Stimulated activated CD4-positive, alpha-beta T cell treated with anti-CD3 and anti-CD28 coated beads, TNF-alpha, amount 100 ng/mL, for 48 hours (primary cell): ENCODE results near the gene SCARB1.

Experiments used
- DNase-seq, 3 donors: peaks; one replicate each; pipeline ENCODE4 v3.0.0-alpha.2; 2020; ENCODE audit warnings: low read depth in 3 of 3

The SCARB1 gene

GRCh38 chr12:124760560-124760959 is 103.1 kb downstream of the SCARB1 start:
- DNase-seq = no peak

GRCh38 chr12:124759841-124760503 is 103.7 kb downstream of the SCARB1 start:
- DNase-seq = no peak

- no peak for DNase-seq
These were observed 105.1 kb downstream of the SCARB1 start for GRCh38 chr12:124758266-124759220.

GRCh38 chr12:124757329-124757728 is 106.3 kb downstream of the SCARB1 start:
- no peak for DNase-seq

GRCh38 chr12:124756760-124757159 is 106.9 kb downstream of the SCARB1 start:
- DNase-seq = no peak

GRCh38 chr12:124756166-124756565 is 107.5 kb downstream of the SCARB1 start:
- no peak for DNase-seq

- DNase-seq = no peak
These were observed 107.9 kb downstream of the SCARB1 start for GRCh38 chr12:124755801-124756148.

GRCh38 chr12:124754949-124755800 is 108.5 kb downstream of the SCARB1 start:
- DNase-seq = no peak

GRCh38 chr12:124754491-124754890 is 109.2 kb downstream of the SCARB1 start:
- DNase-seq = no peak

- no peak for DNase-seq
These were observed 109.7 kb downstream of the SCARB1 start for GRCh38 chr12:124753993-124754392.

- no peak for DNase-seq
These were observed 110.5 kb downstream of the SCARB1 start for GRCh38 chr12:124753228-124753591.

- no peak for DNase-seq
These were observed 111.0 kb downstream of the SCARB1 start for GRCh38 chr12:124752437-124753227.

- no peak for DNase-seq
These were observed 111.9 kb downstream of the SCARB1 start for GRCh38 chr12:124751654-124752355.

- DNase-seq = no peak
These were observed 112.7 kb downstream of the SCARB1 start for GRCh38 chr12:124750787-124751471.

GRCh38 chr12:124750149-124750656 is 113.5 kb downstream of the SCARB1 start:
- DNase-seq = no peak

- no peak for DNase-seq
These were observed 113.9 kb downstream of the SCARB1 start for GRCh38 chr12:124749725-124750124.

GRCh38 chr12:124747426-124748161 is 116.1 kb downstream of the SCARB1 start:
- no peak for DNase-seq

GRCh38 chr12:124746649-124747425 is 116.8 kb downstream of the SCARB1 start:
- DNase-seq = no peak
